H1 (cell line): ENCODE results near the gene SLC13A3. TPM values are rescaled to one million over a fixed set of nuclear protein-coding genes. Genes with fewer than 3 reads are reported as not detected.

ENCODE experiments used
- BRCA1 ChIP-seq: IDR thresholded peaks from 2 replicates; pipeline ENCODE4 v1.6.1; 2012; ENCODE audit warnings: low read depth, low read length, improper control_type of control experiment
- CHD1 ChIP-seq: IDR thresholded peaks from 2 replicates; pipeline ENCODE4 v1.6.1; 2012; ENCODE audit warnings: low read depth, low read length, improper control_type of control experiment
- KDM1A ChIP-seq: fragments of 200-600, 300-600 bp; sonication (generic); IDR thresholded peaks from 2 replicates; pipeline ENCODE4 v1.7.1; 2016; ENCODE audit warnings: mild to moderate bottlenecking, low read length, borderline replicate concordance
- KDM4A ChIP-seq: IDR thresholded peaks from one replicate; pipeline ENCODE4 v1.7.1; 2012; ENCODE audit warnings: low read depth, mild to moderate bottlenecking, moderate library complexity, low read length, inconsistent platforms; ENCODE audit not compliant: severe bottlenecking
- TBP ChIP-seq: IDR thresholded peaks from 2 replicates; pipeline ENCODE4 v1.6.1; 2011; ENCODE audit warnings: low read depth, low read length, improper control_type of control experiment
- ZNF274 ChIP-seq: IDR thresholded peaks from 2 replicates; pipeline ENCODE4 v1.7.0; 2012; ENCODE audit warnings: low read length, borderline replicate concordance; ENCODE audit errors: extremely low read depth
- polyA plus RNA-seq, 7 experiments: library from polyadenylated mRNA; depleted of rRNA in 3 of 7; stranded (reverse) in 5 of 7; unstranded in 2 of 7; fragments of >200 nt in 5 of 7; fragments of 200-250 nt in 2 of 7; gene quantifications; 1 replicate in 5 of 7; 2 replicates in 1 of 7; 4 replicates in 1 of 7; pipeline versions ENCODE4 v1.2.1 to v1.2.3, GENCODE V29; 2011 to 2013; ENCODE audit warnings: missing spikeins in 2 of 7, mixed read lengths in 2 of 7
- total RNA-seq: library from RNA; stranded (reverse); fragmentation: NEBNext Ultra II Directional; extraction: Animal tissue kit (Norgen Biotek cat#: 25700); gene quantifications from 2 replicates; pipeline ENCODE4 v1.2.1, GENCODE V29; 2021

Gene SLC13A3
- total and polyA plus RNA-seq, 2 of the 8 experiments (the other 6 are each of a cell fraction or from before 2014, with no cell fraction given) = 9.4 to 12.6 TPM

- no peak for TF ChIP-seq KDM1A
- TF ChIP-seq TBP = no peak
- TF ChIP-seq KDM4A = no peak
- TF ChIP-seq CHD1 = no peak
- no peak for TF ChIP-seq ZNF274
- no peak for TF ChIP-seq BRCA1
- TF ChIP-seq, all 59 proteins: peak for 0
These were observed 8.3 kb downstream of the SLC13A3 start (continued) for GRCh38 chr20:46642969-46643343.
